HT1080 (cell line): Measurements from ENCODE around the gene PSMA4. TPM values are rescaled to one million over a fixed set of nuclear protein-coding genes. Genes with fewer than 3 reads are reported as not detected.
"Not testable (repeated sequence)": the region's sequence is repeated elsewhere in the genome, so short reads cannot be mapped to it uniquely, and the experiment has no call there.

ENCODE experiments used
- DNase-seq: peaks from one replicate; pipeline ENCODE4 v3.0.0-alpha.2; 2015; ENCODE audit warnings: low read depth
- small RNA-seq: library from RNA; depleted of rRNA; stranded (forward); fragments of <200 nt; gene quantifications from one replicate; pipeline ENCODE3, GENCODE V24; 2014
- total RNA-seq: library from RNA; depleted of rRNA; stranded (reverse); fragments of >200 nt; shearing (Covaris generic); gene quantifications from 2 replicates; pipeline ENCODE4 v1.2.3, GENCODE V29; 2014; rRNA removed

Gene PSMA4
- total RNA-seq, 1 experiment from 2014 or later: 276 TPM

DNA sequence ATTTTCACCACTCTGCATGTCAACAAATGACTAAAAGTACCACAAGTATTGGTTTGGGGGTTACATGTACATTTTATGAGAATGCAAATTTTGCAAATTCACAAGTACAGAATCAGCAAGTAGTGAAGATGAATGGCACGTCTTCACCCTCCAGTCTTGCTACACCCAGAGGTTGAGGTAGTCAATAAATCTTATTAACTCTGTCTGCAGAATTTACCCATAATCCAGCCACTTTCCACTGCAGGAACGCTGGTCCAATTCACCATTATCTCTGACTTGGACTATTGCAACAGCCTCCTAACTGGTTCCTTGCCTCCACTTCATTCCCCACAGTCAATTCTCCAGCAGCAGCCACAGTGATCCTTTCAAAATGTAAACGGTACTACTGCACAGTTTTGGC is 10.6 kb downstream of the PSMA4 start:
- no peak for DNase-seq

DNA sequence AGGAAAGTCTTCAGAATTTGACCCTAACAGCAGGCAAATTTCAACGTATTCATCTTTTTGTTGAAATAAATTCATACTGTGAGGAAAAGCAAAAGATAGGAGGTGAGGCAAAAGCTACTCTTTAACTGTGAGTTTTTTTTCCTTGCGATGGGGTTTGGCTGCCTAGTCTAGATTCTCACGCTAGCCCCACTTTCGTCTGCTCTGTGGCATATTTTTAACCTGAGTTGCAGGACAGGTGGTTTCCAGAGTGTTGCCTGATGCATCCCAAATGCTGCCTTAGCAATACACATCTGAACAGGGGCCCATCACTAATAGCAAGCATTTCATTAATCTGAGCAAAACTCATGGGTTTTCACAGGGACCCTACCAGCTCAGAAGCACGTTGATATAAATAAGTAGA is 11.7 kb downstream of the PSMA4 start:
- DNase-seq: no peak

DNA sequence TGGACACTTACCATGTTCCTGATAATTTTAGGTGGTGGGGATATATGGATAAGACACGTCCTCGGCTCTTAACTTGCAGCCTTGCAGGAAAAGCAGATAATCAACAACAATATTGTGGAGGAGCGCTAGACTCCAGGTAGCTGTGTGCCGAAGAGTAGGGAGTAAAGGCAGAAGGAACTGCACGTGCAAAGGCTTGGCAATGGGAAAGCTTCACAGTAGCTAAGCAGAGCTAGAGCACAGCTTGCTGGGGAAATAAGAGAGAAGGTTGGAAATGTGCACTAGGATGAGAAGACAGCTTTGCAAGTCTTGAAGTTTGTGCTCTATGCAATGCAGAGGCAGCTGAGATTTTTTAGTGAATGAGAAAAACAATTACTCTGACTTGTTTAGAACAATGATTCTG is 12.4 kb downstream of the PSMA4 start:
- no peak for DNase-seq

DNA sequence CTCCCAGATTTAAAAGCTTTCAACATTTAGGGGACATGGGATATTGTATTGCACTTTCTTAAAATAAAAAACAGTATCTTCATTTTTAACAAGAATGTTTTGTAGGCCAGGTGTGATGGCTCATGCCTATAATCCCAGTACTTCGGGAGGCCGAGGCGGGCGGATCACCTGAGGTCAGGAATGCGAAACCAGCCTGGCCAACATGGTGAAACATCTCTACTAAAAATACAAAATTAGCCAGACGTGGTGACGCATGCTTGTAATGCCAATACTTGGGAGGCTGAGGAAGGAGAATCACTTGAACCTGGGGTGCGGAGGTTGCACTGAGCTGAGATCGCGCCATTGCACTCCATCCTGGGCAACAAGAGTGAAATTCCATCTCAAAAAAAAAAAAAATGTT is 20.0 kb downstream of the PSMA4 start:
- DNase-seq: not testable (repeated sequence)

DNA sequence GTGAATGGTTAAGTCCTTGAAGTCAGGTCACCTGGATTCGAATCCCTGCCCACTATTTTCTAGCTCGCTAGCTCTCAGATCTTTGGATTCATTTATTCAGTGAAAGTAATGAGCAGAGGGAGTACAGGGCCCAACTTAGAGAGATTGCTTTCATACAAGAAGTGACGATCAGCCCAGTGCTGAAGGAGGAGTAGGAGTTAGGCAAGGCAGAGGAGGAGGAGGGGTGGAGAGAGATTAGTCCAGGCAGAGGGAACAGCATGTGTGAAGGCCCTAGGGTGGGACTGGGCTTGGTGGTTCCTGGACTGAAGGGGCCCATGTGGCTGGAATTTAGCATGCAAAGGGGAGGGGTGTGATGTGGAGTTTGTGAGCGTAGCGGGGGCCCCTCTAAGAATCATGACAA is 21.2 kb downstream of the PSMA4 start:
- no peak for DNase-seq

DNA sequence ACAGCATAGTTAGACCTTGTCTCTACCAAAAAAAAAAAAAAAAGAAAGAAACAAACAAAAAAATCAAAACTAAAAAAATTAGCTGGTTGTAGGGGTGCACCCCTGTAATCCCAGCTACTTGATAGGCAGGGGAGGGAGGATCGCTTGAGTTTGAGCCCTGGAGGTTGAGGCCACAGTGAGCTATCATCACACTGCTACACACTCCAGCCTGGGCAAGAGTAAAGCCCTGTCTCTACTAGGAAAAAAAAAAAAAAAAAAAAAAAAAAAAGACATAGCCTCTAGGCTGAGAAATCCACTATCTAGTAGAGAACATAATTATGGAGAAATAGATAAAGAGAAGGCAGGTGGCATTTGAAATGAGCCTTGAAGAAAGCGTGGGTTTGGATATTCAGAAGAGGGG is 22.8 kb downstream of the PSMA4 start:
- no peak for DNase-seq

DNA sequence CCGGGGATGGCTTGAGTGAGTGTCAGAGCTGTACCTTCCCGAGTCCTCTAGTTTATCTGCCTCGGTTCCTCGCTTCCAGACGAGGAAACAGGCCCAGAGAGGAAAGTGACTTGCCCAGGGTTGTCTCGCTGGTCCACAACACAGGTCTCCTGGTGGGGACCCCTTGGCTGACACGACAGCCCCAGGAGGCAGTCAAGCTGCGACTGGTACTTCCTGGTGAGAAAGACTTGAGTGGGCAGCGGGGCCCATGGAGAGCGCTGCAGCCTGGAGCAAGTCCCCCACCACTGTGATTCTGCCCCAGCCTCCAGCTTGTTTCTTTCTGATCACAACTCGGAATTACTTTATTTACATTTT is 24.5 kb downstream of the PSMA4 start:
- no peak for DNase-seq

DNA sequence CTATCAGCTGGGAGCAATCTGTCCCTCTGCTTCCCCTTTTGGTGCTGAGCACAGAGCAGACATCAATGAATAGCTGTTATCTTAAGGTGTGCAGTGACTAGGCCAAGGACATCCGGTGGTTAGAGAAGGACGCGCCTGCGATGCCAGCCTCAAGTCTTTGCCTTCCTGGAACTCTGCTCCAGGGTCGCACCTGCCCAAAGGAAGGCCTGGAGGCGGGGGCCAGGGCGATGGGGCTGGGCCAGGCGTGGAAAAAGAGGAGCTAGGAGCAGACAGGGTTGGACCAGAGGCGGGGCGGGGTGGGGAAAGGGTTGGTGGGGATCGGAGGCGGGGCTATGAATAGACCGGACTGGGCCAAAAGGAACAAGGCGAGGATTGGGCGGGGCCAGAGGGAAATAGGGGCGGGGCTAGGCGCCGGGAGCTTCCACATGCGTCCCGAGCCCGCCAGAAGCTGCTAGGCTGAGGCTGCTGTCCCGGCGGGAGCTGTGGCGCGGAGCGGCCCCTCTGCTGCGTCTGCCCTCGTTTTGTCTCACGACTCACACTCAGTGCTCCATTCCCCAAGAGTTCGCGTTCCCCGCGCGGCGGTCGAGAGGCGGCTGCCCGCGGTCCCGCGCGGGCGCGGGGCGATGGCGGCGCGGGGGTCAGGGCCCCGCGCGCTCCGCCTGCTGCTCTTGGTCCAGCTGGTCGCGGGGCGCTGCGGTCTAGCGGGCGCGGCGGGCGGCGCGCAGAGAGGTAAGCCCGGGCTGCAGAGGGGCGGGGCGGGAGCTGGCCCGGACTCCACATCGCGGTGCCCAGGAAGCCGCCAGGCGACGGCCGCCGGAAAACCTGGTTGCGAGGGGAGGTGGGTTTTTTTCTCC is 25.1 kb downstream of the PSMA4 start, which contains the start of gene CHRNA5:
CHRNA5 (plus strand) TSS at position 424 of the 854 bp plus-strand sequence; CDS start at position 624, 200 bp downstream.
- DNase-seq: peak; percentile 80

DNA sequence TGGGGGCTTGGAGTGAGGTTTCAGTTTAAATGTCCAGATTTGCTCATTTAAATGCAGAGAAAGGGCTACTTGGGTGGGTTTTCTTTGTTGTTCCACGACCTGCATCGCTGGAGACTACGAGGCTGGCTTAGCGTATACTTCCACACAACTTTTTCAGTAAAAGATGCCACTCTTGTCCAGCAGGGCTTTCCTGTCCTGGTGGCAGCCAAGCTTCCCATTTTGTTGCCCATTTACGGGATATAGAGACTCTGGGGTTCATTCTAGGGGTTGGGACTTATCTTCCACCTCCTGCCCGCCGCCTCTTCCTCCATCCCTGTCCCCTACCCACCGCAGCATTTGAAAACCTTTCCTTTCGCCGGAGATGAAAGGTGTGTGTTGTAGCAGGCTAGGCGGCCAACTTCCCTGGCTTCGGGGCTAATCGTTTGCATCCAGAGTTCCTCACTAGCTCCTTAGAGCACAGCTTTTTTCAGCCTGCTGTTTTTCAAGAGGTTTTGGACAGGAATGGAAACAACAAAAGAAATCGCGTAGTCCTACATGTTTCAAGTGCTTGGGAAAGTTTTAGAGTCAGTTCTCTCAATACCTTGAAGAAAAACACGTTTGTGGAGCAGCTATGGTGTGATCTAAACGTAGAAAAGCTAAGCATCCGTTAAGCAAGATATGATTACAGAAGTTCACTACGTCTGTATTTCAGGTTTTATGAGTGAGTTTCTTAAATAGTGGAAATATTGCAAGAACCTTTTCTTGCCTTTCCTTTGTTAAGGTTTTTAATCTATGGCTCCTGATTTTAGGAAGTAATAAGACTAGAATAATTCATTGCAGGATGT is 25.9 kb downstream of the PSMA4 start:
- DNase-seq: peak; percentile 43

DNA sequence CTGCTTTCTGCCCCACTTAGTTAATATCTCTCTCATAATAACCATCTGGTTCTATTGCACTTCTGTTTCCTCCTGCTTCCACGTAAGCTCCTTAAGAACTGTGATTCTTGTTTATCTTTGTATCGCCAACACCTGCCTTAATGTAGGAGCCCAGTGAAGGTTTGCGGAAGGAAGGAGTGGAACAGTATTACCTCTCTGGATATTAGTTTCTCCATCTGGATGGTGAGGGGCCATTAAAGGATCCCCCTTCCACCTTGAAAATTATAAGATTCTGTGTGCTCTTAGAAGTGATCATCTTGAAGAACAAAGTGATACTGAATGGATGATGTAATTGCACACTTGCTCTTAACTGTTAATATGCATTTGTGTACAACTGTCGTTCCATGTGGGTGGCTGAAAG is 27.3 kb downstream of the PSMA4 start:
- DNase-seq: no peak

DNA sequence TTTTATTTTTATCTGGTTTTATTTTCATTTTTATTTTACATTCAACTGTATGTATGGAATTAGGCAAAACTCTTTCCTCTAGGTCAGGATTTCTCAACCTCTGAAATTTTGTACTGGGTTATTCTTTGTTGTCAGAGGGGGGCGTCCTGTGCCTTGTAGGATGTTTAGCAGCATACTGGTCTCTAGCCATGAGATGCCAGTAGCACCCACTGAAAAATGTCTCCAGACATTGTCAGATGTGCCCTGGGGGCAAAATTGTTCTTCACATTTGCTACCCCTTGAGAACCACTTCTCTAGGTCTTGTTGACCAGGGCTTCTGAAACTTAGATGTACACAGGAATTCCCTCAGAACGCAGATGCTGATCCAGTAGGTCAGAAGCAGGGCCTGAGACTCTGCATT is 30.5 kb downstream of the PSMA4 start:
- no peak for DNase-seq

DNA sequence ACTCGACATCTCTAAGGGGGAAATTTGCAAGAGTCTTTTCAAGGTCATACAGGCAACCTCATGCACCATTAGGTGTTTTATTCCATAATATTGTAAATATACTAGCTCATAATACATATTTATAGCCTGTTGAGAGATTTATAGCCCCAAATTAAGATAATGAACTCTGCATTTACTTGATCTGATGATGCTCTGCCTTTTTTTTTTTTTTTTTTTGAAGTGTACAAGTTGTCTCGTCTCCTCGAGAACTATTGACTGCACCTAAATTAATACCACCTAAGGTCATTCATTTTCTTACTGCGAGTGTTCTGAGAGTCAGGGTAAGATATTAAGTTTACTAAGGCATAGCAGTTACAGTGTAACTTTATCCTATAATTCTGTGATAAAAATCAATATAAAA is 31.1 kb downstream of the PSMA4 start:
- DNase-seq: no peak

DNA sequence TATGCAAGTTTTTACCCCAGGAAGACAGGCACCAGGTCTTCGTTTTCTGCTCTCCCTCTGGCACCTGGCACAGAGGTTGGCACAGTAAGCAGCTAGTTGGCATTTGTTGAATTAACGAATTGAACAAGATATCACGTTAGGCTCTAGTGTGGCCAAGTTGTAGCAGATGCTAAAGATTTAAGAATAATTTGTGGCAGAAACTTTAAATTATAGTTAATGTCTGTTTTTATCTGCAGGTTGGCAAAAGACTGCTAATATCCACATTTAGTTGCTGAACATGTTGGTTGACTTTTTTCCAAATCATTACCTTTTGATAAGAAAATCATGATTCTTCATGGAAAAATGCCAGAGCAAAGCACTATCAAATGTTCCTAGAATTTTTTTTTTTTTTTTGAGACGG is 33.2 kb downstream of the PSMA4 start:
- DNase-seq: no peak

DNA sequence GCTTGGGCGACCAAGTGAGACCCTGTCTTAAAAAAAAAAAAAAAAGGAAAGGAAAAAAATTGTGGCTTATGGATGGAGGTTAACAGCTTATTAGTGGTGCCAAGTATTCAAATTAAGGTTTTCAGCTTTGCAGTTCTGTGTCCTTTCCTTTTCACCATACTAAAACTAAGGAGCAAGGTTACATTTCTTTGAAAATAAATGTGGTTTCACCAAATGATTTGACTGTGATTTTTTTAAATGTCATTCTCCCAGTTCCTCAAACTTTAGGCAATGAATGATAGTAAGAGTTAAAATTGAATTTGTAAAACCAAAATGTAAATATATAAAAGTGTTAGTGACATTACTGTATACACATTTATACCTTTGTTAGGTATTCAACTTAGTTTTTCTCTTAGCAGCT is 34.7 kb downstream of the PSMA4 start:
- no peak for DNase-seq

DNA sequence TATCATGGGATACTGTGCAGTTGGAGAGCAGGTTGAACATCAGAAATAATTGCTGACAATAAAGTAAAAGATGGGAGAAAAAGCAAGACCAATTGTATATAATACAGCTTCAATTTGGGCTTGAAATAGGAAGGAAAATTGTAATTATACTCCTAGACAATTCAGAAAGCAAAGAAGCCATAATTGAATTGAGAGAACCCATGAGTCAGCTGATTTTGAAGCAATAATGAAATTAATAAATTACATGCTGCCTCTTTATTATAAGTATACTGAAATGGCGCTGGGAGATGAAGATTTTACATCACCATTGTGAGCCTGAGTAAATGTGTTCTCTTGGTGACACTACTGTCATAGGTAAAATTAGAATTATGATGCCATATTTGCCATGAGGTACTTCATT is 57.3 kb downstream of the PSMA4 start:
- no peak for DNase-seq

DNA sequence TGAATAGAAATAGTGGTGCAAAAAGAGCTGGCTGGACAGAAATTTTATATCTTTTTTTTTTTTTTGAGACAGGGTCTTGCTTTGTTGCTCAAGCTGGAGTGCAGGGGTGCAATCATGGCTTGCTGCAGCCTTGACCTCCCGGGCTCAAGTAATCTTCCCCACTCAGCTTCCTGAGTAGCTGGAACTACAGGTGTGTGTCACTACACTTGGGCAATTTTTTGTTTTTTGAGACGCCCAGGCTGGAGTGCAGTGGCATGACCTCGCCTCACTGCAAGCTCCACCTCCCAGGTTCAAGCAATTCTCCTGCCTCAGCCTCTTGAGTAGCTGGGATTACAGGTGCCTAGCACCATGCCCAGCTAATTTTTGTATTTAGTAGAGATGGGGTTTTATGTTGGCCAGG is 58.1 kb downstream of the PSMA4 start:
- no peak for DNase-seq

DNA sequence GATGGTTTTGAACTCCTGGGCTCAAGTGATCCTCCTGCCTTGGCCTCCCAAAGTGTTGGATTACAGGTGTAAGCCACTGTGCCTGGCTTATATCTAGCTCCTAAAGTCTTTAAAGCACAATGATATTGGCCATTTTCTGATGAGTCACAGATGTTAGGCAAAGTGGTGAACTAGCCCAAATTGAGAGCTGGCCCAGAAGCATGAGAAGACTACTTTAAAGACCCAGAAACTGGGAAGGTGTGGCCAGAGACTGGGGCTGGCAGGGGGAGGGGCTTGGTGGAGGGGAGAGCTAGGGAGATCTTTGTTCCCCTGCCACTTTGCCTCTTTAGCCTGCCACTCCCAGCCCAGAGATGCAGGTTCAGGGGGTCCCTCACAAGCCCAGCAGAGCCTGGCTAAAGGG is 58.9 kb downstream of the PSMA4 start:
- DNase-seq: no peak

Small RNAs within 50 kb of the gene (small RNA-seq; reads per million reads assigned to genes)
- not detected for gene AC067863.2

Other genes starting within 250 kb of the PSMA4 start
- 87.7 and 90.9 TPM in 2 replicates for gene SKIC8, start 240.8 kb upstream of the PSMA4 start, total RNA-seq
- not detected in 2 replicates for gene CRABP1, start 200.1 kb upstream of the PSMA4 start, total RNA-seq
- 9.3 and 14.5 TPM in 2 replicates for gene IREB2, start 102.2 kb upstream of the PSMA4 start, total RNA-seq
- 0.57 and 1.6 TPM in 2 replicates for gene HYKK, start 32.9 kb upstream of the PSMA4 start, total RNA-seq
- 9.0 and 9.2 TPM in 2 replicates for gene CHRNA5, start 25.1 kb downstream of the PSMA4 start, total RNA-seq
- gene CHRNA3, start 80.6 kb downstream of the PSMA4 start, total RNA-seq: not detected in 2 replicates
- not detected in 2 replicates for gene CHRNB4, start 100.8 kb downstream of the PSMA4 start, total RNA-seq